Skin epidermis (tissue), 12 donors: ENCODE data around the gene OSBPL5.

Source experiments
- H3K27ac ChIP-seq, 21 experiments: fragments of 200-600 bp; sonication (generic) in 11 of 21; one replicate each; pipeline ENCODE4 v1.5.0; 2020; ENCODE audit warnings: mild to moderate bottlenecking in 3 of 21, inconsistent platforms in 2 of 21, moderate library complexity in 2 of 21
- H3K4me3 ChIP-seq, 7 experiments: fragments of 200-600 bp; sonication (generic) in 2 of 7; one replicate each; pipeline ENCODE4 v1.5.0; 2020; ENCODE audit warnings: inconsistent platforms in 2 of 7, mild to moderate bottlenecking in 2 of 7, moderate library complexity in 1 of 7

OSBPL5 gene

DNA sequence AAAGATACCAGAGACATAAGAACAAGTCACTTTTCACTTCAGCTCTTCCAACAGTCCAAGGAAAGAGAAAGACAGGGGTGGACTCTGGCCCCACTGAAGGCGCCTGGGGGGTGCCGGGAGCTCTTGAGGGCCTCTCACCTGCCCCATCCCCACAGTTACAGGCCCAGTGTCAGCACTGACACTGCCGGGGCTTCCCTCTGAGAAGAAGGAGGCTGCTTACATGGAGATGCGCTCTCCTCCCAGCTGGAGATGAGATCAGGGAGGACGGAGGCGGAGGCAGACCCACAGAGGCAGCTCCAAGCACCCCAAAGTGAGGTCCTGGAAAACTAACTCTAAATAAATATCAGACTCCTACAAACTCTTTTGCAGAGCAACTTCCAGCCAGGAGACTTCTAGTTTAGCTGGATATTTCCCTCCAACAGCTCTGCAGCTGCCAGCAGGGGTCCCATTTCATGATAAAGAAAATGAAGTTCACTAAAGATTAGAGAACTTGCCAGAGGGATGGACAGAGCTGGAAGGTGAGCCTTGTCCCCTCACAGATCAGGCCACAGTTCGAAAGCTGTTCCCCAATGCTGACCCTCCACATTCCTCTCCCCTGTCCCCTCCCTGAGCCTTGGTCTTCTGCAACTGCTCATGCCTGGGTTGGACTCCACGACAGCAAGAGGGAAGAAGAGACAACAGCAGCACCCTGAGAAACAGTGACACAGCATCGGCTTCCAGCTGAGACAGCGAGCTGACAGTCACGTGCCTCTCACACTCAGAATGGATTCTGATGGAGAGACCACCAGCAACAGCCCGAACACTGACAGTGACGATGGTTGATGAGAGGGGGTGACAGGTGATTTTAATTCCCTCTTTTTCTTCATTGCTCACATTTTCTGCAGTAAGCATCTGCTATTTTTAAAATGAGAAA is 113.7 kb downstream of the OSBPL5 start:
- Histone ChIP-seq H3K4me3 (no peak overlapping the region), H3K27ac (peak overlapping the region in 13 of 21 experiments; percentile 5 to 75 (median 52))

DNA sequence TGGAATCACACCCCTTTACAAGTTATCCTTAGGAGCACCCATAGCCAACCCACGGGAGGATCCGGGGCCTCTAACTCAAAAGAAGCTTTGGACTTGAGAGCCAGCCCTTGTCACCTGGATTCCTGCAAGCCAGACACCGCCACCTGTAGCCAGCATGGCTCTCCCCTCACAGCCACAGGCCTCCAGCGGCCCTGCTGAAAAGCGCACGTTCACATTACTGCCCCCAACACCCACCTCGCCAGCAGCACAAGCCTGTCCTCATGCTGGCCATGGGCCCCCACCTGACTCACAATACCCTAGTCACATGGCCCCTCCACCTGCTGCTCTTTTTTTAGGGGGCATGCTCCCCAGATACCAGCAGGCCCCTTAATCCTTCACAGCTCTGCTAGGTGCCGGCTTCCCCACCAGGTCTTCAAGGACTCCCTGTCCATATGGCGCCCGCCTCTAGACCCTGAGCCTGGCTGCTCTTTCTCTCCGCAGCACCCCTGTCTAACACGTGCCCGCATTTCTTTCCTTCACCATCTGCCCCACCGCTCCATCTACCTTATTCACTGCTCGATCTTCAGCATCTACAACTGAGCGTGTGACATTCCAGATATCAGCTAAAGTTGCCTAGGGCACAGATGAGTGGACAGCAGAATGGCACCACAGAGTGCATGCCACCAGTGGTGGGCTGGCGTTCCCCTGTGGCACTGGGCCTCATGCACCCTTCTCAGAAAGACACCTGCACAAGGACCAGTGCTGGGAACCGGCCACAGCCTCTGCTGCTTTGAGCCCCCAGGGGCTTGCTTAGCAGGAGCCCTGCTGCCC is 114.5 kb downstream of the OSBPL5 start:
- Histone ChIP-seq H3K4me3 (no peak overlapping the region), H3K27ac (peak overlapping the region in 19 of 21 experiments; percentile 5 to 91 (median 63))

DNA sequence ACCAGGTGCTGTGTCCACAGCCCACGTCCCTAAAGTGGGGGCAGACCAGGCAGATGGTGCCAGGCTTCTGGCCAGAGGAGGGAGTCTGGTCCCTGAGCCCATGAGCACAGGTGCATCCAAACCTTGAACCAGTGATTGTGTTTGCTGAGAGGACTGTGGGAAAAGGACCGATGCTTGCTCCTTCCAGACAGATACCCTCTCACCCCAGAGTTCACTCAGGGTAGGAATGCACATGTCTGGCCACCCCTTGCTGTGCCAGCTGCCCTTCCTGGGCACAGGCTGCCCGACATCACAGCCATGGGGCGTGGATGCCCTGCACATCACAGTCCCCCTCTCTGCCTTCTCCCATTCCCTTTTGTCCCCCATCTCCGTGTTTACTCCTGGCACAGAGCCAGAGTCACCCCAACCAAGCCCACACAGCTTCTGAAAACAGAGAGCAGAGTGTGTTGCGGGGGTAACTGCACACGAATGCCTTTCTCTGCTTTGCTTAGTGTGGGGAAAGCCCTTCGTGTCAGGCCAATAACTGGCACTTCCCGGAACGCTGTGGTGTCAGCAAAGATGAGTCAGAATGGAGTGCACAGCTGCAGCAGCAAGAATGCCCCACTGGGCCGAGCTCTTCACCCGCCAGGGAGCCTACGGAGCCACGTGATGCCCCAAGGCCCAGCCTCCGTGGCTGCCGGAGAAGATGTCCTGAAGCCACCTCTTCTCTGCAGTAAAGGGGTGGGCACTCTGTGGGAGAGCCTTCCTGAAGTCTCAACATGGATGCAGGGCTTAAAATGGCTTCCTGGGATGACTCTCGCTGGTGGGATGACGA is 115.5 kb downstream of the OSBPL5 start:
- Histone ChIP-seq H3K4me3 (no peak overlapping the region), H3K27ac (peak overlapping the region in 20 of 21 experiments; percentile 41 to 91 (median 74))

GRCh38 chr11:3047637-3048036 is 117.5 kb downstream of the OSBPL5 start:
- Histone ChIP-seq H3K4me3 (no peak overlapping the region), H3K27ac (peak overlapping the region in 3 of 21 experiments; percentile 19 to 36 (median 25))

DNA sequence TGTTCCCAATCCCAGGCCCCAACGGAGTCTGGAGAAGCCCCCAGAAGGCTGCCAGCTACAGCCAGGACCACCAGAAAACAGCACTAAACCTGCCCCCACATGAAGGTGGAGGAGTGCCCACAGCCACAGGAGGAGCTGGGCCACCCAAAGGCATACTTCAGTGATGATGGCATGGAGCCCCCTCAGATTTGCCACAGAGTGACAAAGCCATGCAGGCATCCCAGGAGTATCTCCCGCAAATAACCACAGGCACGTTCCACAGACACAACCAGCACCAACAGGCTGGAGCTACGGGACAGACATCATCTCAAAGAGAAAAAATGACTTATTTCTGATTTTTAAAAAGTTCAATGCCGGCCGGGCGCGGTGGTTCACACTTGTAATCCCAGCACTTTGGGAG is 118.5 kb downstream of the OSBPL5 start:
- peak overlapping the region in 1 of 21 experiments; percentile 22 for H3K27ac ChIP-seq
- H3K4me3 ChIP-seq, result no peak overlapping the region

- no peak overlapping the region for H3K4me3 ChIP-seq
- H3K27ac ChIP-seq, result peak overlapping the region in 2 of 21 experiments; percentile 22 to 50
Observed at GRCh38 chr11:3046190-3046589, 118.9 kb downstream of the OSBPL5 start.

DNA sequence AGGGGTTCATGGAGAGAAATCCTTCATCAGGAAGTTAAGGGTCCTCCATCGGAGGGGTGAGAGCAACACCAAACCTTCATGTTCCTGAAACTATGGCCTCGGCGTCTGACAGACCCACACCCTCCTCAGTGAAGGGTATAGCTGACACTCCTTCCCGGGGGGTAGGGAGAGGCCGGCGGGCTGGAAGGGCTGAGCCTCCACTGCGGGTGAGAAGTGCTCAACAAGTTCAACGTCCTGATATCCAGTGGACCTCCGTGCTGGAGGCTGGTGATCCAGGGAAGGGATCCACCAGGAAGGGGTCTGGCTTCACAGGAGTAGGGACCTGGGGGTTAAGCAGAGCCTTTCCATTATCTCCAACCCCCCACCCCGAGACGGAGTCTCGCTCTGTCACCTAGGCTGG is 120.2 kb downstream of the OSBPL5 start:
- Histone ChIP-seq H3K27ac (peak overlapping the region in 1 of 21 experiments; percentile 69), H3K4me3 (no peak overlapping the region)

DNA sequence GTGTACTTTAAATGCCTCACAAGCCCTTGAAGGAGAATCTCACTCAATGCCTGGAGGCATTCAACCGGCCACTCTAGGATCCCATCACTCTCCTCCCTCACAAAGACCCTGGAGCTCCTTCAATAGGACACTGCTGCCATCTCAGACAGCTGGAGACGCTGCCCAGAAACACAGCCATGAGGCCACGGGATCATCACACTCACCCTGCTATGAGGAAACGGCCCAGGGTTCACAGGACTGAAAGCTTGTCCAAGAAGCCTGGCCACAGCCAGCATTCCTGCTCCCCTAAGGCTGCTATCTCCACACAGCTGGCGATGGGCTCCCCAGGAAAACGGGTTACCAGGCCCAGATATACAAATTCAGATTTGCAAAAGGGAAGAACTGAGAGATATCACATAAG is 121.1 kb downstream of the OSBPL5 start:
- peak overlapping the region in 11 of 21 experiments; percentile 4 to 75 (median 51) for H3K27ac ChIP-seq
- H3K4me3 ChIP-seq, result no peak overlapping the region

DNA sequence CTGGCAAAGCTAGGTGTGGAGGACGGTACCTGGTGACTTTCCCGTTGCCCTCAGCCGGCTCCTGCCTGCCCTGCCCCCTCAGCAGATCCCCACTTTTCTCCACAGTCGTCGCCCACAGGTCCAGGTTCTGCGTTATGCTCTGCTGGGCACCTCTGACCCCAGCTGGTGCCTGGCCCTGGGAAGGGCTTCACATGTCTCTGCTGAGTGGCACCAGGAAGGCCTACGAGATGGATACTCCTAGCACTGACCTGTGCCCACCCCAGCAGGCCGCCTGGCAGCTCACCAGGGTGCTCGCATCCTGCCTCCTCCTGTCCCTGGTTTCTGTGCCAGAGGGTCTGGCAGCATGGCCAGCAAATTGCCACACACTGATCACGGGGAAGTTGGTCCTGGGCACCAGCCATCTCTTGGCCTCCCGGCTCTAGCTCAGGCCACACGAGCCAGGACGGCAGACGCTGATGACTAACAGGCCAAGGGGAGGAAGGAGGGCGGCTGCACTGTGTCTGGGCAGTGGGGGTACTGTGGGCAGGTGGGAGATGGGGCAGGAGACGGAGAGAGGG is 121.7 kb downstream of the OSBPL5 start:
- peak overlapping the region in 12 of 21 experiments; percentile 15 to 75 (median 51) for H3K27ac ChIP-seq
- no peak overlapping the region for H3K4me3 ChIP-seq

- no peak overlapping the region for H3K4me3 ChIP-seq
- peak overlapping the region in 12 of 21 experiments; percentile 6 to 75 (median 51) for H3K27ac ChIP-seq
Observed at GRCh38 chr11:3042496-3043314, 122.4 kb downstream of the OSBPL5 start.

GRCh38 chr11:3041699-3042441 is 123.2 kb downstream of the OSBPL5 start:
- peak overlapping the region in 4 of 21 experiments; percentile 8 to 73 (median 41) for H3K27ac ChIP-seq

DNA sequence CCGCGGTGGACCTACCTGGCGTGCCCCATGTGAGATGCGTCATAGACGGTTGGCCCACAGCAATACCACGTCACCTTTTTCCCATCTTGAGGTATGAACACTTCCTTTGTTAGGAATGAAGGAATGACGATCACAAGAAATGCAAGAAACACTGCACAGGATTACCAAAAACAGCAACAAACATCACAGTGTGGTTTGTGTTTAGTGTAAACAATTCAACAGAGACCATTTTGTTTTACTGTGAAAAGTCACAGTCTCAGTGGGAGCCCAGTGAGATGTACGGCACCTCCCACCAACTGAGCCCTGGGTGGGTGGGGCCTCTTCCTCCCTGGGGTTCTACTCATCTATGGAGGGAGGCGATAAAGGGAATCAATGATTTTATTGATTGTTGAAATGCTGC is 124.2 kb downstream of the OSBPL5 start:
- no peak overlapping the region for H3K27ac ChIP-seq
- H3K4me3 ChIP-seq, result no peak overlapping the region

More at GRCh38 chr11:3041699-3042441, 123.2 kb downstream of the OSBPL5 start:
- H3K4me3 ChIP-seq, result no peak overlapping the region

DNA sequence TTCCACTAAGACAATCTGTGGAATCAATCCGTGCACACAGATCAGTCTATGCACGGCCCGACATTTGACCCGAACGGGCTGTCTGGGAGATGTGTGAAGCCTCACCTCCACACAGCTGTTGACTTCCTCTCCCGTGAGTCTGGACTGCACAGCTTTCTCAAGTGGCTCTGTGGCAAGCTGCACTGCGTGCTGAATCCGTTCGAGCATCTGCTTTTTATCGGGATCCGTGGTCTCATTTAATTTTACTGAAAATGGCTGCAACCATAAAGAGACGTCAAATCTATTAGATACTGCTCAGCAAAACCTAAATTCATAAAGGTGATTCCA is 127.2 kb downstream of the OSBPL5 start:
- H3K27ac ChIP-seq, result peak overlapping the region in 4 of 21 experiments; percentile 4 to 63 (median 26)
- H3K4me3 ChIP-seq, result no peak overlapping the region
